ENCODE results near the gene LMO7.

LMO7 gene

DNA sequence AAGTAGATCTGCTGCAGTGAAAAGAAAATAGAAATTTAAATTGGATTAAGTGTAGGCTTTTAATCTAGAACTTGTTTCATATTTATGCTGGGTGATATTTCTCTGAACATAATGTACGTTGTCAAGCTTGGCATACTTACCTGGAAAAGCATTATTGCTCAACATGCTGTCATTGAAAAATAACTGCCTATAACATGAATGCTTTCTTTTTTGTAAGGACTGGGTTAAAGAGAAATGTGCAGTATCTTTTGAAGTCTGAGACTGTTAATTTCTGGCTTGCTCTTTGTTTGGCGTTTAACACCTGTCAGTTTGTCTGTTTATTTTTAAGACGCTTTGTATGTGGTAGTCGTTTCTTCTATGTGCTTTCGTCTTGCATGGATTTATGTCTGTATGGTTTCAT, 175.2 kb downstream of the LMO7 start:
- DNase-seq = no peak

DNA sequence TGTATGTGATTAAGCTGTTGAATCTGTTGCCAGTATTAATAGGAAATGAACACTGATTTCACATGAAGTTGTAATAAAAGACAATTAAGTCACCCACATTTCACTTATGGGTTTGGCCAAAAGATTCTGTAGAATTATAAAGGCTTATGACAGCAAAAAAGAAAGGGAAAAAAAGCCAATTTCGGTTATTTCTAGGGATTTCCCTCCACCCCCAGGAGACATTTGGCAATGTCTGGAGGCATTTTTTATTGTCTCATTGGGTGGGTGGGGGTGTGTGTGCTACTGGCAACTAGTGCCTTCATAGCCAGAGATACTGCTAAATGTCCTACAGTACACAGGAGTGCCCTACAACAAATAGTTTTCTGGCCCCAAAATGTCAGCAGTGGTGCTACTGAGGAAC, 175.7 kb downstream of the LMO7 start:
- DNase-seq = no peak

DNA sequence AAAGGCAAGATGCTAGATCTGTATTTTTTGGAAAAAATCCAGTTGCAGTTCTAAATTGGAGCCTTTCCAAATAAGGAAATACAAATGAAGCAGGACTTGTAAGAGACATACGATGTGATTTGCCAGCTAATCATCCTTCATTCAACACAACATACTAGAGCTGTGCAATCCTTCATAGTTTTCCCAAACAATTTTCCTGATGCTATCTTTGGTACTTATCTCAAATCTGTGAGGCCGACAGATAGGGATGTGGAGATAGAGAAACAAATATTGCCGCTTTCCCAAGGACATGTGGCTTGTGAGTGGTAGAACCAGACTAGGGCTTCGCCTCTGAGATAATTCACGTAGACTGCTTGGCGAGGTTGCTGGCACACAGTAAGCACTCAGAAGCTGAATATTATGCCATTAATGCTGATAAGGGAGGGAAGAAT, 176.6 kb downstream of the LMO7 start:
- no peak for DNase-seq

DNA sequence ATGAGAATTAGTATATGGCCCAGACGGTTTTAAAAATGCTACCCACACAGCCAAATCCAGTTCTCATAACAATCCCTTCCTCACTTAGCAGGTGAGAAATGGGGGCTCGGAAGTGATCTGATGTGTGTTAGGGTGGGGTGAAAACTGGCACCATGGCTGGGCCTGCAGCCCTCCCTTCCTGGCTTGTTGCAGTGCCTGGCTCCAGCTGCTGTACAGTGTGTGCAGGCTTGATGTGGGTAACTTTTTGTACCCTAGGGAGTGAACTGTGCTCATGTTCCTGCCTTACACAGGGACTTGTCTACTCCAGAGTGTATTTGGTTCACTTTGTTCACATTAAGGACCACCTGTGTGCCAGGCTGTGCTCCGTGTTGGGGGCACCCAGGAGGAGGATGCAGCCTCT, 177.2 kb downstream of the LMO7 start:
- no peak for DNase-seq

DNA sequence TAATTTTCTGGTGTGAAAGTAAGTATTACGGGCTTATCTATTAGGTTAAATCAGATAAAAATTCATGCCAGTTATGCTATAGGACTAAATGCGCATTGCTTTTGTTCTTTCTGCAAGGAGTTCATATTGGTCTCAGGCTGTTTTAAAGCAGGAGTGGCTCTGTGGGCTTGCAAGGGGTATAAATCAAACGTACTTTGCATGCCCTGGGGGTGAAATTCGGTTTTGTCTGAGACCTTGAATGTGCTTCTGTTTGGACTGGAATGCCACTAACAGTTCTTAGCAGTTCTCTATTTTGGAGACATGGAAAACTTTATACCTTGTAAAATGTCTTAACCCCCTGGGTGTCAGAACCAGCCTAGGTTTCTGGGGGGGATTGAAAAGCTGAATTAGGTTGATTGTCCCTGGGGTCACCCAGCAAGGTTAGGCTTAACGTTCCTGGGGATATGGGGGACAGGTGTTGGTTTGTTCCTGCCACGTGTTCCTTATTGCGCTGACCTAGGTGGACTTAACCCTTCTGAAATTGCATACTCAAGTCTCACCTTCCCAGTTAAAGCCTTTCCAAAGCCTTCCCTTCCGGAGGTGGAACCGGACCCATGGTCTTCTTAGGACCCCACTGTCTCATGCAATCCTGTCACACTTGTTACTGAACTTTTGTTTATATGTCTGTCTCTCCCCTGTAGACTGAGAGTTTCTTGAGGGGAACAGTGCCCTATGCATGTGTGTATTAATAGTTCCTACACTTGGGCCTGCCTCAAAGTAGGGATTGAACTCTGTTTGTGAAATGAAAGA, 182.2 kb downstream of the LMO7 start:
- no peak for DNase-seq

DNA sequence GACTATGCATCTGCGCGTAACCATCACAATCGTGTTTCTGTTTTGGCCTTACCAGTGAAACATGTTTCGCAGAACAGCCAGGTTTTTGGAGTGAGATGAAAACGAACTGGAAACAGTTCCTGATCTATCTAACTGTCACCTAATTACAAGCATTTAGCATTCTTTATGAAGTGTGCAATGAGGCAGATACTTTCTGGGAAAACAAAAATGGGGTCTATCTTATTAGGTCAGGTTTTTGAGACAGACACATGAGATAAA, 182.8 kb downstream of the LMO7 start:
- no peak for DNase-seq

DNA sequence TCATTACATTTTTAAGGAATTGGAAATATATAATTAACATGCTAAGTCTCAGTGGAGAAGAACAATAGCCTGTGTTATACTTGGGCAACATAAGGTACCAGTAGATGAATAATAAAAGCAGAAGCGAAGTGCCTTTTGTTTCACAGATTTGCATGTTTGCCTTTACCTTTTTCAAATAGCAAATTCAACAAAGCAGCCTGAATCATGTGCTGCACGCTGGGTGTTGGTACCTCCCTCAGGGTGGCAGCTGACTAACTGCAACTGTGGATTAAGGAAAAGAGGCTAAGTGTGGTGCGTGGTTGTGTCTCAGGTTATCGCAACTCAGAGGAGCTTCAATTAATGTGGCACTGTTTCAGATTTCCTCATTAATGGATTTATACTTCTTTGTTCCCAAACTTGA, 189.0 kb downstream of the LMO7 start:
- DNase-seq = no peak

DNA sequence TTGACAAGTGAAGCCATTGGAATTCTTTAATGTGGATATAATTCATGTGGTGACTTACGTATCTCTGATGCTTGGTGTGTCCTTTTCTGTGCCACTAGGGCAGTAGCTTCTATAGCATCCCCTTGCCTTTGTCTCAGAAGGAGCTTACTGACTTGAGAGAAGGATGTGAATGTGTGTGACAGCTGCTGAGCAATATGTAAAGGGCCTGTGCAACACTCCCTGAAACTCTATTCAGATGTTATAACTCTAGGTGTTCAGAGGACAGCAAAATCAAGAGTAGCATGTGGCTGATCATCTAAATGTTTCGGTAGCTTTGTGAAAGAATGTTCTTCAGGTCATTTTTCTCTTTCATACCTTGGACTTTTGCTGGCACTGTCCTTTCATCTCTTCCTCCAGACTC, 189.5 kb downstream of the LMO7 start:
- no peak for DNase-seq

DNA sequence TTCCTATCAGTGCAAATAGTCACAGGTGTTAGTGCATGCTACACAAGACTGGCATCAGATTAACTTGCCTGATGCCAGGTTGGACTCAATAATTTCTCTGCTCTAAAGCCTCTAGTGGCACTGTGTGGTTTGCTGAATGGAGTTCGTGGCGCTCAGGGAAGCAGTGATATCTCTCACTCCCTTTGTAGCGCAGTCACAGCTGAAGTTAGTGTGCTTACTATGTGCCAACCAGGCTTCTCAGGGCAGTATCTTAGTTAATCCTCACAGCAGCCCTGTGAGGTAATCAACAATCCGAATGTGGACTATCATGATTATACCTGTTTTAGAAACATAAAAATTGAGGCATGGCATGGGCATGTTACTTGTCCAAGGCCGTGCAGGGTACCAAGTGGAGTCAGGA, 190.3 kb downstream of the LMO7 start:
- no peak for DNase-seq

DNA sequence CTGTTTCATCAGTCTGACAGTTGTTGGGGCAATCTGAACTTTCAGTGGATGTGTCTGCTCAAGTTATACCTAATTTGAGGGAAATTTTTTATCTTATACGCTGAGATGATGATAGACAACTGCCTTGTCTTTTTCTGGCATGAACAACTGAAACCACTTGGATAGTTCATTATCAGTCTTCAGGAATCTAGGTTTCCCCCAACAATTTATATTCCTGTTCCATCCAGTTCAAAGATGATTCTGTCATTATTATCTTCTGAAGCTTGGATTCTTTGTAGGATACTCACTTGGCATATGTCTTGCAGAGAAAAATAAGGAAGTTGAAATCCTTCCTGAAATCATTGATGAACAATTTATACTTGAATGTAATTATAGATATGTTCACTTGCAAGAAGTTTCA, 193.7 kb downstream of the LMO7 start:
- DNase-seq = no peak

DNA sequence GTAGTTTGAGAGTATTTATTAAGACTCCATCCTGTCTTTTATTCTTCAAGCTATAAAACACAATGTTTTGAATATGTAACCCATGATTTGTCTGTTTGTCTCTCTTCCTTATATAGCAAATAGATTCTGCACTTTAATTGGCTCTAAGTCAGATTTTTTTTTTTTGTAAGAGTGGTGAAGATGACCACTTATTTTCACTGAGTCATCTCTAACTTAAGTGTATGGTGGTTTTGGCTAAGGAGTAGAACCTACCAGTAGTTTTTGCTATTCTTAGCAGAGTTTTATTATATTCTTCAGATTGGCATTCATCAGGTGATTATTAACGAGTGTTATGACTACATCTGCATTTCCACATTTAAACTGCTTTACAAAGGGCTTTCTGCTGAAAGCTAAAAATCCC, 194.7 kb downstream of the LMO7 start:
- no peak for DNase-seq

DNA sequence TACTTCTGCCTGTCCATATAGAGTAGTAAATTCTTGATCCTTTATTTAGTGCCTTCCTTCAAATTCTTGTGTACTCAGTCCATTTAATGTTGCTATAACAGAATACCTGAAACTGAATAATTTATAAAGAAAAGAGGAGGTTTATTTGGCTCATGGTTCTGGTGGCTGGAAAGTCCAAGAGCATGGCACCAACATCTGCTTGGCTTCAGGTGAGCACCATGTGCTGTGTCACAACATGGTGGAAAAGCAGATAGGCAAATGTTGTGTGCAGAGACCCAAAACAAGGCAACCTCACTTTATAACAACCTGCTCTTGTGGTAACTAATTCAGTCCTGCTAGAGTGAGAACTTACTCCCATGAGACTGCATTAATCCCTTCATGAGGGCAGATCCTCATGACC, 195.3 kb downstream of the LMO7 start:
- DNase-seq = no peak

DNA sequence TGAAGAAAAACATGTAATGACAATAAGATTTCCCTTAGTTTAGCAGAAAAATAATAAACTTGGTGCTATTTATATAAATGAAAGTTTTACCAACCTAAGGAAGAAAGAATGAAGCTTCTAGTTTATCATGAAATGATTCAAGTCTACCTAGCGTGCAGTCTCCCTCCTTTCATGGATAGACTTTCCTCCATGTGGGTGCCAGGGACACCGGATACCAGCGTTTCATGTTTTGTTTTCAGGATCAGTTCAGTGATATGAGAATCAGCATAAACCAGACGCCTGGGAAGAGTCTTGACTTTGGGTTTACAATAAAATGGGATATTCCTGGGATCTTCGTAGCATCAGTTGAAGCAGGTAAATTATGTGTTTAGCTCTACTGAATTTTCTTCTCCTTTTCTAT, 196.7 kb downstream of the LMO7 start:
- DNase-seq = no peak

DNA sequence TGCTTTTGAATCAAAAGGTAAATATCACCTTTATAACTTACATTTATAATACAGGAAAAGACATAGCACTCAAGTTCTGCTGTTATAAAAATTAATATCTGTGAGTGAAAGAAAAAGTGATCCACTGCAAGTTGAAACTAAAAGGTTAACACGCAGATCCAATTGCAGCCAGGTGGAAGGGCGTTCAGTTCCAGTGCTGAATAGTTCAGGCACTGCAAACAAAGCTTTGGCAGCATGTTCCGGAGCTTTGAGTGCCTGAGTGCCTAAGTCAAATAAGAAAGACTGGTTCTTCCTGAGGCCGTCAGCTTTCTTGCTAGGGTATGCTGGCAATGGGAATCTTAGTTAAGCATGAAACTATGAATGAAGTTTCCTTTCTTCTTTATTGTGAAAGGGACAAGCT, 200.3 kb downstream of the LMO7 start:
- DNase-seq = no peak

DNA sequence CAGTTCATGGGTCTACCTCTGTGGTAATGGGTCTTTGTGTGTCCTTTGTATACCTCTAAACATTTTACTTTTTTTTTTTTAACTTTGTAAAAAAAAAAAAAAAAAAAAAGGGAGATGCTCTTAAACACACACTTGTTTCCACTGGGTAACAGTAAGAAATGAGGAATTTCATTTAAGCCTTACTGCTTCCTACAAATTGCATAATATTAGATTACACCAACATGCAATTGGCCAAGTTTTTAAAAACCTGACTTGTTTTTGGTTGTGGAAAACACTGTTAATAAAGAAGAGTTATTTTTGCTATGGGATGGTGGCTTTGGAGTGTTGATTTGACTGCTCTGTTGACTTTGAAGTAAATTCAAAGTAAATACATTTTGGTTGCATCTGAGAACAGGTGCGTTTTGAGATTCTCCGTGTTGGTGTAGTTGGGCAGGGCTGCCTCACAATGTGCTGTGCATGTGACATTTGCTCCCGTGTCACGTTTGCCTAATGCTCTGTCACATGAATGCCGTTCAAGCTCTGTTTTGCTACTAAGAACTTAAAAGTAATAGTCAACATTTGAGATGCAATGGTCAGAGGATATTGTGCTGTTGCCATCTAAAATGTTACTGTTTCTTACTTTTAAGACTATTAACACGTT, 202.4 kb downstream of the LMO7 start:
- no peak for DNase-seq

DNA sequence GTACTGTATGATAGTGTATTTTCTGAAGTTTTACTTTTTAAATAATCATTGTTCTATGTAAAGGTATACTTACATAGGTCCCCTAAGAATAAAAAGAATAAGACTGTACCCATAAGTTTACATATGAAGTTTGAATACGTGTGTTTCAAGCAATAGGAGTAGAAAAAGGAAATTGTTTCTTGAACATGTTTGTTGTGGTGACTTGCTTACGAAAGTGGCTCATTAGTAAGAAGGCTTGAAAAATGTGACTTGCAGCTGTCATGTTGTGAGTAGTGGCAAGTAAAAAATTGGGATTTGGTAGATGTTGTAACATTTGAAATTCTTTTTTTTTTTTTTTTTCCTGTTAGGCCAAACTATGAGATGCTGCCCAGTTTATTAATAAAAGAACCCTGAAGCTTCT, 203.3 kb downstream of the LMO7 start:
- no peak for DNase-seq

DNA sequence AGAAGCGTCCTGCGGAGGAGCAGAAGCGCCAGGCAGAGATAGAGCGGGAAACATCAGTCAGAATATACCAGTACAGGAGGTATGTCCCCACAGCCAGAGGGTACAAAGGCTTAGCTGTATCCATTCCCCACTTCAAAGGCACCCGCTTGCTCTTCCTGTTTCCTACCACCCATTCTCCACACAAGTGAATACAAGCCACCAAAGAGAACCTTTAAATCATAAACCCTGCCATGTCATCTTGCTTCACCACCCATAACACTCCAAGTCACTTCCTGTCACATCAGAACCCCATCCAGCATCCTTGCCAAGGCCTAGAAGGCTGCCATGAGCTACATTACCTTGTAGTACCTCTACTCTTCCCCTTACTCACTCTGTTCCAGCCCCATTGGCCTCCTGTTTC, 205.8 kb downstream of the LMO7 start:
- DNase-seq = no peak

DNA sequence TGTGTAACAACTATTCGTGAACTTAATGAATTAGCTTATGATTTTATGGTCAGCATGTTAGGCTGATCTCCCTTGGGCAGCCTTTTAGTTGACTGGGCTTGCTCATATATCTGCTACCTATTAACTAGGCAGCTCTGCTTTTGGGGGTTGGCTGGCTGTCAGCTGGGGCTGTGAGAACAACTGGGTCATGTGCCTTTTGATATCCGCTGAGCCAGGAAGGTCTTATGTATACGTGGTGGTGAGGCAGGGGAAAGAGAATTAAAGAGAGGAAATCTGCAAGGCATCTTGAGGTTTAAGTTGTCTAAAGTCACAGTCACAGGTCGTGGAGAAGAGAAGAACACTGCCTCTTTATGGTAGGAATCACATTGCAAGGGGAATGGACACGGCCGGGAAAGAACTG, 206.9 kb downstream of the LMO7 start:
- no peak for DNase-seq

DNA sequence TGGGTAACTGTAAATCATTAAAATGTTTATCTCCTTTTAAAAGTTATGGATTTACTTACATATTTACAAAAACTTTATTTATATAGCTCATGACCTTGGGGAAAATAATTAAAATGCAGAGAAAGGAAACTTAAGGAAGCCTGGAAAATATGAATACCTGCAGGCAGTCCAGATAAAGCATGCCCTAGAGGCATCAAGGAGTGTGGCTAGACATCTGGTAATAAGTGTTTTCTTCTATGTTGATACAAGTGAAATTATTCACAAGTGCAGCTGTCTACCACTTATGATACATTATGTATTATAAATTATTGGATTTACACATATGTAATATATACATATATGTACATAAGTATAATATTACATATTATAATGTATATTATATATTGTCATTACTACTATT, 207.9 kb downstream of the LMO7 start:
- DNase-seq = no peak

DNA sequence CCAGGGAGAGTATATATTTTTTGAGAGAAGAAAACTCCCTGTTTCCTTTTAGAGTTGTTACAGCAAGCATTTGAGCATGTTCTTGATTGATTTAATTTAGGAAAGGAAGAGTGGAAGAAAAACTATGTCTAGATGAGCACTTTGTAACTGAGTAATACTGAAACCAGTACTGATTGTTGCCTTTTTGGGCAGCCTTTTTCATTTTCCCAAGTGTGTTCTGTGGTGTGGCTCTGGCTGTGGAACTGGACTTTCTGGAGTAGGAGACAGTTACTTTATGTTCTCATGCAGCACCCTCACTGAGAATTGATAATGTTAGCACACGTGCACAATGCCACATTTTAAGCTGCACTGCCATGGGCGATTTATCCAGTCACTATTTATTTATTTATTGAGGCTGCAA, 211.5 kb downstream of the LMO7 start:
- DNase-seq = no peak

DNA sequence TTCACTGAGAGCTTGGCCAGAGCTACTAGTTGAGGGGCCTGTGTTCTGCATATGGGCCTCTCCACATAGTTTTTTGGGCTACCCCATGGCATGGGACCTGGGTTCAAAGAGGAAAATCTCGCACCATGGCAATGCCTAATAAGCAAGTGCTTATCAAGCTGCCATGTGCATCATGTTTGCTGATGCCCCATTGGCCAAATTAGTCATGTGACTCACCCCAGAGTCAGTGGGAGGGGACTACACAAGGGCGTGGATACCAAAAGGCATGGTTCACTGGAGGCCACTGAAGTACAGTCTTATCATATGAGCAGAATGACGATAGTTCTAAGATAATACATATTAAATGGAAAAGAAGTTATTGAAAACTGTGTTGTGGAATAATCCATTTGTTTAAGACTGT, 214.8 kb downstream of the LMO7 start:
- DNase-seq = no peak

DNA sequence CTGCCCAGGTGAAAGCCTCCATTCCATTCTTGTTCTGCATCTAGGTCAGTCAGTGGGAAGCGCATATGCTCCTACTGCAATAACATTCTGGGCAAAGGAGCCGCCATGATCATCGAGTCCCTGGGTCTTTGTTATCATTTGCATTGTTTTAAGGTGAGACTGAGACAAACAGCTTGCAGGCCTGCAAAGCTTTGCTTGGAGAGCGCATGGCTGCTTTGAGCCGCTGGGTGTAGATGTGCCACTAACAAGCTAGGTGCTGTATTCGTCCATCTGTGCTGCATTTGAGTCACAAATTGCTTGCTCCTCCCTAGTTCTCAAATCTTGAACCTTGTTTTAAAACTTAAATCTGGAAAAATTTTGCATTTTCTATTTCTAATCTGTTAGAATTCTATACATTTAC, 219.1 kb downstream of the LMO7 start:
- DNase-seq = no peak

DNA sequence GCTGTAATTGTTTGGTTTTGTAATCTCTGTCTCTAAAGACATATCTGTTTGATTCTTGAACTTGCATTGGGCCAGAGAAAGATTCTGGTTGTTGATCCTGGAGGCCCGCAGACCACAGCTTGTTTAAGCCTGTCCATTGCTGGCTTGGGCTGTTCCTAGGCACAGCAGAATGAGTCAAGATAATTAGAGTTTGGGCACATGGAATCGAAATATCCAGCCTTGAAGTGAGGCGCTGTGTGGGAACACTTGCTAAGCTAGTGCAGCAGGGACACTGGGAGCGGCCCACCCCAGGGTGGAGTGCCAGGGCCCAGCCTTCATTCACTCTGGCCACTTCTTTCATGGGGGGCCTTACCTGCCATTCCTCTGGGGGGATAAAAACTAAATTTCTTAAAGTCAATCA, 219.7 kb downstream of the LMO7 start:
- no peak for DNase-seq

DNA sequence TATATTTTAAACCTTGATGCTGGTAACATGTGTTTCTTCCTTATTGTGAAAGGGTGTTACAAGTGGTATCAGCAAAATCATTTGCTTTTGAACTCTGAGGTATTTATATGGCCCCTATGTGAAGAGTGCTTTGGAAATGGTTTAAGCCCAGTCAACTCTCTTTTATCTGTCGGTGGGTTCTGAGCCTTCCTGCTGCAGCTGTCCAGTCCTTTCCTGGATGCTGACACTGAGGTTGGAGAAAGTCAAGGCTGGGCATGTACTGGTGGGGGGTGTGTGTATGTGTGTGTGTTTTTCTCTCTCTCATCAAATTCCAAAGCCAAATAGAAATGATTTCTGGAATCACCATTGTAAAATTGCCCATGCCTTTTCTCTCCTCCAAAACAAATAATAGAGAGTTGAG, 221.2 kb downstream of the LMO7 start:
- DNase-seq = no peak

DNA sequence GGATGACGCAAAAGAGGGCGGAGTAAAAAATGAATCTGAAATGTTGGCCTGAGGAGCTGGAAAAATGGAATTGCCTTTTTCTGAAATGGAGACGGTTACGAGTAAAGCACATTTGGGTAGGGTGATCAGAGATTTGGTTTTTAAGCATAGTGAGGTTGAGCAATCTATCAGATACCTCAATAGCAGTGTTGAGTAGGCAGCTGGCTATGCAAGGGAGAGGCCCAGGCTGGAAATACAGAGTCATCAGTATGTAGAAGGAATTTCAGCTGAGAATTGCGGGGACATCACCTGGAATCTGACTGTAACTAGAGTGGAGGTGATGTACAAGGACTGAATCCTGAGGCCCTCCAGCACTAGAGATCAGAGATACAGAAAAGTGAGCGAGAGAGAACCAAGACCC, 224.8 kb downstream of the LMO7 start:
- no peak for DNase-seq

Measured in activated CD4-positive, alpha-beta T cell treated with anti-CD3 and anti-CD28 coated beads, Interleukin-2, amount 50 U/mL, for 1 hour (primary cell).